Uterus (tissue), 2 donors: ENCODE results near the gene VPS72.

Experiments
- CTCF ChIP-seq, 4 experiments: fragments of 200-600 bp in 2 of 4; fragments of 450-650 bp in 2 of 4; sonication (generic) in 2 of 4; IDR thresholded peaks; one replicate each; pipeline ENCODE4 v1.5.1; 2016 to 2019; ENCODE audit warnings: antibody characterized with exemption in 4 of 4, mild to moderate bottlenecking in 2 of 4, moderate library complexity in 1 of 4
- POLR2A ChIP-seq, 2 donors: fragments of 450-650 bp; IDR thresholded peaks; one replicate each; pipeline ENCODE4 v1.6.1; 2016; ENCODE audit warnings: antibody characterized with exemption in 2 of 2, mild to moderate bottlenecking in 1 of 2, moderate library complexity in 1 of 2

- TF ChIP-seq CTCF (IDR thresholded peaks at IDR 0.05) (no peak), POLR2A (IDR thresholded peaks at IDR 0.05) (no peak)
These were observed 31.7 kb downstream of the VPS72 start for GRCh38 chr1:151158326-151158725.
